Effector CD4-positive, alpha-beta T cell (primary cell): ENCODE results near the gene ZNF670.
A peak's percentile ranks its signal among the peaks of the same experiment; 100 is the strongest.
"Not testable (repeated sequence)": the region's sequence is repeated elsewhere in the genome, so short reads cannot be mapped to it uniquely, and the experiment has no call there.

ENCODE experiments used
- DNase-seq: peaks from one replicate; pipeline ENCODE4 v3.0.0-alpha.2; 2020
- total RNA-seq: gene quantifications from one replicate; lab custom pipeline; 2026; lab: John Stamatoyannopoulos, UW

ZNF670 gene
- 1.1 reads per million for total RNA-seq

GRCh38 chr1:247078258-247079140 is at the start of gene ZNF670:
Gene ZNF670, minus strand, starts transcription at chr1:247078811. Its CDS starts 215 bp downstream, at chr1:247078596.
- DNase-seq = peak; percentile 71

- not testable (repeated sequence) for DNase-seq
These were observed 49.1 kb upstream of the ZNF670 start for GRCh38 chr1:247127519-247128282.

- DNase-seq = not testable (repeated sequence)
These were observed 48.0 kb upstream of the ZNF670 start for GRCh38 chr1:247126601-247127000.

GRCh38 chr1:247126166-247126565 is 47.6 kb upstream of the ZNF670 start:
- not testable (repeated sequence) for DNase-seq

DNA sequence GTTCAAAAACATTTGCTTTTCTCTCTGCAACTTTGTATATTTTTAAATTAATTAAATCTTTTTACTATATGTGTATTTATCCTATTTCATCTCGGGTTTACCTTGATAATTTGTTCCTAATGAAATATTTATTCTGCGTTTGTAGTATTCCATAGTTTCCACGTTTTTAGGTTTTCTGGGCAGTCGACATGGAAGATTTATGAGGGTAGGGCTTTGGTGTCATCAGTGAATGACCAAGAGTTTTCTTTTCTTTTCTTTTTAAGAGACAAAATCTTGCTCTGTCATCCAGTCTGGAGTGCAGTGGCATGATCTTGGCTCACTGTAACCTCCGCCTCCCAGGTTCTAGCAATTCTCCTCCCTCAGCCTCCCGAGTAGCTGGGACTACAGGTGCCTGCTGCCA is 42.8 kb upstream of the ZNF670 start:
- no peak for DNase-seq

GRCh38 chr1:247120408-247120668 is 41.7 kb upstream of the ZNF670 start:
- not testable (repeated sequence) for DNase-seq

- no peak for DNase-seq
These were observed 41.2 kb upstream of the ZNF670 start for GRCh38 chr1:247119600-247120407.

DNA sequence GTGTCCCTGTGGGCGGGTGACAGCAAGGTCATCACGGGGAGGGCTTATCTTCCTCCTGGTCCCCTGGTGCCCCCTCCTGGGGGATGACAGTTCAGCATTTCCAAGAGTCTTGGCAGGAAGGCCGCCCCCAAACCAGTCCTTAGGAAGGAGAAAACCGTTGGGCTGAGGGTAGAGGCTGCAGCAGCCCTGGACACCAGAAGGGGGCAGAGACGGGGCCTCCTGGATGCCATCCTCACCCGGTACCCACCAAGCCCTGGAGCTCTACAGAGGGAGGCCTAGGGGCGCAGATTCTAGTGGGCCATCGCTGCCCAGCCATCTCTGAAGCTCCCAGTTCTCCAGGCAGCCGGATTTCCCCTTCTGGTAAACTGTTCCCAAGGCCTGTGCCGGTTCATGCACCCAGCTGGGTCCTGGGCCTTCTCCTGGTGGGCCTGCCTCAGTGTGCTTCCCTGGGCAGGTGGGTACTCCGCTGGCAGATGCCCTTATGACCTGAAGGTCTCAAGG is 40.4 kb upstream of the ZNF670 start:
- no peak for DNase-seq

GRCh38 chr1:247115545-247115944 is 36.9 kb upstream of the ZNF670 start:
- DNase-seq = no peak

DNA sequence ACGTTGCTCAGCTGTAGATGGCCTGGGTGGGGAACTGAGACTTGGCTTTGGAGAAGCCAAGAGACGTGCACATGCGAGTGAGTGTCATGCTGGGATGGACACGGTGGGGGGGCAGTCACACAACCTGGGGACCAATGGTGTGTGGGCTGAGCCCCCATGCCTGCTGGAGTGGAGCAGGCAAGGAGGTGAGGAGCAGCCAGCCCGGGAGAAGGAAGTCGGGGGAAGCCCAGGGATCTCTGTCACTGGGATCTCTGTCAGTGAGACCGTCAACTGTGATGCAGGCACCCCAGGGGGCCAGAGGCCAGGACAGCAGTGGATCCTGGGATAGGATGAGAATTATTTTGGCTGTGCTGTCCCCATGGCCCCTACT is 36.5 kb upstream of the ZNF670 start:
- DNase-seq = no peak

DNA sequence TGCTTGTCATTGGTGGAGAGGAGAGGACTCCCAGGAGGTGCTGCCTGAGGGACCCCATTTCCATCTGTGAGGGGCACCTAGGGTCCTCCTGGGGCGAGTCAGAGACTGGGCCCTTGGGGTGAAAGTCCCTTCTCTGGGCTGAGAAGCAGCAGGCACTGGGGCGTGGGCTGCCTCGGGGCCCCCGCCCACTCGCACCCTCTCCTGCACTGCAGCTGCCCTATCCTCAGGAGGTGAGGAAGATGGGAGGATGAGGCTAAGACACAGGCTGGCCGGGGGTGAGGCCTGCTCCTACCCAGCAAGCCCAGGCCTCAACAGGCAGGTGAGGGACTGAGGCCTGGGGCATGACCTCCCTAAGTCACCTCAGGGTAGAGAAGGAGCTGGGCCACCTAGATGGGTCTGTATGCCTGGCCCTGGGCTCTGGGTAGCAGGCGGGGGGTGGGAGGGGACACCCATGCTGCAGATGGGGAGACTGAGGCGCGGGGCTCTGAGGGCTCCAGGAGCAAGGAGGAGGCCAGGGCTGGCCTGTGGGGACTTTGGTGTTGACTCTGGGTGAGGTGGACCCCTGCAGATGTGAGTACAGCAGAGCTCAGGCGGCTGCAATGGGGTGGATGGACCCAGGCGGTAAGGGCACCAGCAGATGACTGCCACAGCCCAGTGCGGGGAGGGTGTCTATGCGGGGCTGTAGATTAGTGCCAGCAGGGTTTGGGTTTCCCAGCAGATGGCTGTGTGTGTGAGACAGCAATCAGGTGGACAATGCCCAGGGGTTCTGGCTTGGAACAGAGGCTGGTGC is 35.9 kb upstream of the ZNF670 start:
- DNase-seq = no peak

- DNase-seq = no peak
These were observed 35.2 kb upstream of the ZNF670 start for GRCh38 chr1:247113733-247114271.

DNA sequence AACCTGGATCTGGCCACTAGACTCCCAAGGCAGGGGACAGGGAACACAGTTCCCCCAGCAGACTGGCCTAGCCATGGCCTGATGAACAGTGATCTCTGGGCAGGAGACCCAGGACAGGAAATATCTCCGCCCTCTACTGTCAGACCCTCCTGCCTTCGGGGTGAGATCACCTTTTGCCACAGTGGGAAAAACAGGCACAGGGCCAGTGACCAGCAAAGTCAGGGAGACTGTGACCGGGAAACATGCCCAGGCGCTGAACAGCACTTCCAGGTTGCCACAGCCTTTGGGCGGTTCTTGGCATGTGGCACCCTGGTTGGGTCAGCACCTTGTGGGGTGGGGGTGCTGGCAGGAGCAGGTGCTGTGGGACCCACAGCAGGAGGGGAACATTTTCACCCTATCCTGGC is 34.5 kb upstream of the ZNF670 start:
- DNase-seq = no peak

DNA sequence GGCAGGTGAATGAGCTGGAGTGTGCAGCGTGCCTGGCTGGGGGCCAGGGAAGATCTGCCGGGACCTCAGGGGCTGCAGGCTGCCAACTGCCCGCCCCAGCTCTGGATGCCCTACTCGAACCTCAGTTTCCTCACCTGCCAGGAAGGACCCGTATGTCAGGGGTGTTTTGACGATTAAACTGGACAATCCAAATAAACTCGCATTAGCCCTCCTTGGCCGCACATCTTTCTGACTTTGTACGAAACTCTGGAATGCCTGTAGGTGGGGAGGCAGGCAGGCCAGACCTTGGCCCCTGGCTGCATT is 33.8 kb upstream of the ZNF670 start:
- DNase-seq = no peak

DNA sequence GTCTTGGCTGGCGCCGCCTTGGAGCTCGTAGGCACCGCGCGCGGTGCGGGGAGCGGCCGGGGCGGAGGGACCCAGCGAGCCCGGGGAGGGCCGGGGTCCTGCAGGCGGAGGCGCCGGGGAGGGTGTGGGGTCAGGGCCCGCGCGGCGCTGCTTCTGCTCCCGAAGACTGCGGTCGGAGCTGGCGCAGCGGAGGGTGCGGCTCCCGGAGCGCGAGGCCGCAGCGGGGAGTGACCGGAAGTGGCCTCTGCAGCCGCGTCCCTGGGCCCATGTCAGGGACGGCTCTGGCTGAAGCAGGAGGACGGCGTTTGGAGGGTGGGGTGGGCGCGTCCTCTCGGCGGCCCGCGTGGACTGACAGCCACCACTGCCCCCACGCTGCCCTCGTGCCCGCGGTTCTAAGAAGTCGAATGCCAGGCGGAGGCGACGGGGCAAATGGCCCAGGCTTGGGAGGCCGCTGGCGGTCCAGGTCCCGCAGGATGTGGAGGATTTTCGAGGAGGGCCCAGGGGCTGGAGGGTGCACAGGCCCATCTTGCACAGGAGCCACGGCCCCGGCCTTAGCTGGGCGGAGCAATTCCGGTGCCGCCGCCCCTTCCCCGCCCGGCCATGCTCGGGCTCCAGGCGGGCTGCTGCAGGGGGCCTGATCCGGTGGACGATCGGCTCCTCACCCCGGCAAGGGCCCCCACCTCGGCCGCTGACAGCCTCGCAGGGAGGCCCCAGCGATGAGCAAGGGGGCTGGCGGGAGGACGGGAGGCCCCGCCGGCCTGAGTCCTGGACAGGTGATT is 33.3 kb upstream of the ZNF670 start:
- no peak for DNase-seq

DNA sequence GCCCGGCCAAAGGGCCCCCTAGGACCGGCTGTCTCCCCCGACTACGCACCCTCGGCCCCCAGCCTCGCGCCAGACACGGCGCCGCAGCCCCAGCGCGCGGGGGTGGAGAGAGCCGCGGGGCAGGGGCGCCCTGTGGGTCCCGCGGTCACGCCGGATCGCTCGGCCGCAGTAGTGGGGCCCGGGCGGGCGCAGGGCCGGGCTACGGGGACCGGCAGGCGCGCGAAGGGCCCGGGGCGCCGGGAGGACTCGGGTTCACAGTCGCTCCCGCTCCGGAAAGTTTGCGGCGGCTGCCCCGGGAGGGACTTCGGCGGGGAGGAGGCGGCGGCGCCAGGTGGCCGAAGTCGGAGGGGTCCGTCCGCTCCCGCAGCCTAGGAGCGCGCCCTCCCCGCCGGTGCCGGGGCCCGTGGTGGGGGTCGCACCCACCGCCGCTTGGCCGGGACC is 32.7 kb upstream of the ZNF670 start:
- DNase-seq = no peak

DNA sequence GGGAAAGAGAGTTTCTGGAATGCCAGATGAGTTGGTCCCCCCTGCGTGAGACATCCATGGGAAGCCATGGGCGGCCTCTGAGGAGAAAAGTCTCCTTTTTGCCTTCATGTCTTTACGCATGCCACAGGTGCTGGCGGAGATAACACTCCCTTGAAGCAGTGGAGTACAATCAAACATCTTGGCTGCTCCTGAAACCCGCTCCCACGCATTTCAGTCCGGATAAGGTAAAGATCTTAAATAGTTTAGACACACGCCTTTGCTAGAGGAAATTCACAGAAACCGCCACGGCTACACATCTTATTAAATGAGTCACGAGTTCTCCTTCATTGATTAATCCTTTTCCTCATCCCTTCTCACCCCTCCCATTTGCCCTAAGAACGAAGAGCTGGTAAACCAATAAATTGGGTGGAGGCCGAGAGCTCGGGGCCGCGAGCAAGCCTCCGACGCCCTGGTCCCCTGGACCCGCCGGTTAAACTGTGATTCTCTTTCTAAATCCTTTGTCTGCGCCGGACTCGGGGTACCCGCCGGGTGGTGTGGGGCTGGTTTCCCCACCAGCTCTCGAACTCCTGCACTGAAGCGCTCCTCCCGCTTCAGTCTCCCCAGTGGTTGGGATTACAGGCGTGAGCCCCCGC is 32.1 kb upstream of the ZNF670 start:
- no peak for DNase-seq

GRCh38 chr1:247107694-247108093 is 29.1 kb upstream of the ZNF670 start:
- no peak for DNase-seq

DNA sequence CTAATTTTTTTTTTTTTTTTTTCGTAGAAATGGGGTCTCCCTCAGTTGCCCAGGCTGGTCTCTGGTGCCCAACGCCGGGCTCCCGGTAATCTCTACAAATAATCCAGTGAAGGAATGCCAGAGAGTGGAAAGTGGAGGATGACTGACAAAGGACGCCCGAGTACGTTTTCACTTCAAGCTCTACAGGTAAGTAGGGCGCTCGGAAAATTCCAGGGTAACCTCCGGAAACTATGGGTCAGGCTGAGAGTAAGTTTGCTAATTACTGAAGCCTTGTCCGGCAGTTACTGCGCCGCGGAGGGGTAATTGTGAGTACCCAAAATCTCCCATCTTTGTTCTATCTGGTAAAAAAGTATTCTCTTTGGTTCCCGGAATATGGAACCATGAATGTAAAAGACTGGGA is 27.4 kb upstream of the ZNF670 start:
- DNase-seq = no peak

GRCh38 chr1:247104965-247105364 is 26.4 kb upstream of the ZNF670 start:
- no peak for DNase-seq
